ENCODE data around the gene PTPRZ1.

Gene PTPRZ1

DNA sequence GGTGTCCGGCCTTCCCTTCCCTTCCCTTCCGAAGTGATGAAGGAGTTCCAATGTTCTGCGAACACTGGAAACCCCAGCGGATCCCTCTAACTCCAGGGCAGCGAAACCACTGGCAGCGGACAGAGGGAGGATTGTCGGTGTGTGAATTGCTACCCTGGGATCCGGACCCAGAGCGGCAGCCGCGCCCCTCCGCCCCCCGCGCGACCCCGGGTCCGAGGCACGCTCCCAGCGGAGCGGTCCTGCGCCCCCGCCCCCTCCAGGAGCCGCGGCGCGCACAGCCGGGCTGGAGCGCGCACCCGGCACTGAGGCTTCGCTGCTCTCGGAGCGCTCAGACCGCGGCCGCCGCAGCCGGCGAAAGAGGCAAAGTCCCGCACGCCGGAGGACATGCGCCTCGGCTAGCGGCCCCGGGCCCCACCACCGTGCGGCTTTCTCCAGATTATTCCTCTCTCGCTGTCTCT, at the start of gene PTPRZ1:
Gene PTPRZ1 (plus strand): TSS at position 331 of the 458 bp plus-strand sequence. CDS start 339 bp downstream, outside the sequence.
- DNase-seq (ENCODE audit: low spot score): no peak

DNA sequence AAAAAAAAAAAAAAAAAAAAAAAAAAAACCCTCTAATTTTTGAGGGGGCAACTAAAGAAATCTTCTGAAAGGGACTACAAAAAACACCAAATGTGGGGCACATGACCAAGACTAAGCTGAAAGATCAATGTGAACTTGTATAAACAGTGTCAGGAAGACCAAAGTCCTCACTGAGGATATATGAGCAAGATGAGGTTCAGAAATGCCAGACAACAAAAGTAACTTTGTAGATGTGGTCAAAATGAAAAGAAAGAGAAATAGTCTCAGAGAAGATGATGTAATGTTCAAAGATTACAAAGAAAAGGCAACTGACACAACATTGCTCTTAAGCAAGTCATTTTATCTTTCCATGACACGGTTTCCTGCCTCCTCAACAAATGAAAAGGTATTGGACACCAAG, 48.7 kb upstream of the PTPRZ1 start:
- DNase-seq (ENCODE audit: low spot score): no peak

DNA sequence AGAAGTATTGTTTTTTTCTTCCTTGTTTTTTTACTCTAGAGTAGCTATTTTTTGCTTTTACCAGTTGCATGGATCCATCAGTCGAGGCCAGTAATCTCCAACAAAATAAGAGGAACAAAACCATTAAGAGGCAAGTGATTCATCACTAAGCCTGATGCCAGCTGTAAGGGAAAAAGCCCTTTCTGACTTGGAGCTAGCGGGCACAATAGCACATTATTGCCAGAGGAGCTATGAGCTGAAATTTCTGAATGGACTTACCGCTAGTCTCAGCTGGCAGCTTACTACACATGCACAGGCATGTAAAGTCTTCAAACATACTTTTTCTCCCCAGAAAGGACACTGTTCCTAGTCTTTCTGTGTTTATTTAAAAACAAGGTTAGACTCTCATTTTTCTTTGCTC, 41.6 kb upstream of the PTPRZ1 start:
- no peak for DNase-seq (ENCODE audit: low spot score)

DNA sequence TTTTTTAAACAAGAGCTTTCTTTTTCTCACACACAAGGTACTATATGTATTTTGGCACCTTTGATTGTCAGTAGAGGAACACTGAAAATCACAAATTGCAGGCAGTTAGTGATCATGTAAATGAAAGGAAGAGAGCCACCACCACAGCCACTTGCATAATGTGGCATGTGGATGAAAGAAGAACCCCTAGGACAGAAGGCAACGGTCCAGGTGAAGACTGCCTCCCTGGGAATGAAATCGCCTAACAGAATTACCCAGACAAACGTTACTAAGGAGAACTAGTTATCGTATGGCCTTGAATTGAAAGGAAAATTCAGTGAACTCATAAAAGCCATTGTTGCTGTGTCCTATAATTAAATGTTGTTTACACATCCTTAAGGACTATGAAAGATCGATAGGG, 41.2 kb upstream of the PTPRZ1 start:
- no peak for DNase-seq (ENCODE audit: low spot score)

DNA sequence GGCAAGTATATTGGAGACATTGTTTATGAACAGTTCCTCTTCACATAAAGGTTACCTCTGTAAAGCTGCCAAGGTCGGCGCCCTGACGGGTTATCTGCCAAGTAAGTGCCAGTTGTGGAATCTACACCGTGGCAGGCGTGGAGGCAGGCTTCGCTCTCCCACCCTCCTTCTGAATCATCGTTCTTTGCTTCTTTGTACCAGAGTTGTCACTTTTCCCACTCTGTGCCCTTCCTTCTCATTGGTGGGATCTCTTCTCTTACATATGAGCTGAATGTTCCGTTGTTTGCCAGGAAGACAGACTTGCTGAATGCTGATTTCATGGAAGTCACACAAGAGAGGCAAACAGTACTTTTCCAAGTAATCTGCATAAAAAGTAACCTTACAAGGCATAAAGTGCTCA, 40.6 kb upstream of the PTPRZ1 start:
- DNase-seq (ENCODE audit: low spot score): no peak

DNA sequence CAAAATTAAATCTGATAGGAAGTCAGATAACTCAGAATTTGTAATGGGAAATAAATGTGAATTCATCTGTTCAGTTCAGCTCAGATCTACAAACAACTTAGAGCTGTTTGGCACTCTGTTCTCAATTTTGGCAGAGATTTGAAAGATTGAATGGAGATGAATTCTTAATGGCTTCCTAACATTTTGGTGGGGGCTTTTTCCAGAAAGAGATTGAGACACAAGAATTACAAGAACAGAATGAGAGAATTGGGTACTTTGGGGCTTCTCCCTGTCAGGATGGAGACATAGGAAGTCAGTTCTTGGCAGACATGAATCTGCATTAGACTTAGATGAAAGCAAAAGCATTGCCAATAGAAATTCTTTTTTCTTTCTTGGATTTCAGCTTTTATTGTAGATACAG, 39.0 kb upstream of the PTPRZ1 start:
- DNase-seq (ENCODE audit: low spot score): no peak

DNA sequence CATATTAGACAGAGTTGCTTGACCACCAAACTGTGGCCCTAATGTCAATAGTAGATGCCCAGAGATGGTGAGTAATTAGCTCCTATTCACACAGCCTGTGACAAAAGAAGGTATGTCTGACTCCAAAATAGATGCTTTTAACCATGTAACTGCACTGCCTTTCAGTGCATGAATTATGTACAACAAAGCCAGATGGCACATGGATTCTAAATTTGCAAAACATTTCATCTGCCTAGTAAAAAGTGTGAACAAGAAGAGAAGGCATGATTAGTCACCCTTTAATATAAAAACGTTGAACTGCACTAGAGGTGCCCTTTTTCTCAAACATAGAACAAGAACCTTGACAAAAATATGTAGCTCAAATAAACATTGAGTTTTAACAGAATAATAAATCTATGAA, 35.5 kb upstream of the PTPRZ1 start:
- DNase-seq (ENCODE audit: low spot score): no peak

DNA sequence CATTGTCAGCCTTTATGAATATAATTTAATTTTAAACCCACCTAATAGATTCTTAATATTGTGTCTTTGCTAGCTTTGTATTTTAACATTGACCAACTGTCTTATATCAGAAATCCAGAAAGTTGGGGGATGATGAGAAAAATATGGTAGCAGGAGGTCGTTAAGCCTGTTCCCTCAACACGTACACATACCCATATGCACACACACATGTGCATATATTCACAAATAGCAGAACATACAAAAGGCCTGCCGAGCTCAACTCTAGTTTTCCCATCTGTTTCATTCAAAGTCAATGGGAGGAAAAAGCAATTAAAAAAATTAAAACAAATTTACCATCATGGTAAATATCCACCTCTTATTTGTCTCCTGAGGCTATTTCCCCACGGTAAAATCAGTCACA, 25.9 kb upstream of the PTPRZ1 start:
- DNase-seq (ENCODE audit: low spot score): no peak

DNA sequence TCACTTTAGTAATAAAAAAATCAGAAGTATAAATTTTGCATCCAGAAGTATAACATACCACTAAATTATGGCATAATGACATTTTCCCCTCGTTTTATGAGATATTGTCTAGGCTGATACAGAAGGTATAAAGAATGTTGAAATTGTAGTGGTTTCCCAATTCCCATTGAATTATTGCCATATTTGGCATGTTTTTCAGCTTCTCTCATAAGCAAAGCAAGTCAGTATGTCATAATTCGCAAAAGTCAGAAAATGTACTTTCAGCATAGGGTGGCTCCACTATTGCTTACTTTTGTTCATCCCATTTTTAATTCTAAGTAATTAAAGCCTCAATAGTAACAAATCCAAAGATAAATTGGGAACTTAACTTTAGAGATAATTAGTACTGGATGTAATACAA, 19.7 kb upstream of the PTPRZ1 start:
- DNase-seq (ENCODE audit: low spot score): no peak

DNA sequence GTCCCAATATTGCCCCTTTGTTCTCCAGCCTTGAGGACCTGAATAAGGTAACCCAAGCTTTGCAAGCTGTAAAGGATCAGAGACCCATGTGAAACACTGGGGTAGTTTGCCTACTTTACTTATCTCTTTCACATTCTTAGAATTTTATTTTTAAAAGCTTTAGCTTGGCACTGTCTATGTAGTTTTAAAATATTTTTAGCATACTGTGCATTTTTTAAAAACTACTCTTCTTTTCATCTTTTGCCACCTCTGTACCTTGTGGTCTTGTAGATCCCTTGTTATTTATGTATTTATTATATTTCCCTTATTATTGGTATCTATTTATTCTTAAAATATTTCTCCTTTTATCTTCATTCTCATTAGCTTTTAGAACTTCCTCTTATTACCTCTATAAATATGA, 12.0 kb upstream of the PTPRZ1 start:
- no peak for DNase-seq (ENCODE audit: low spot score)

DNA sequence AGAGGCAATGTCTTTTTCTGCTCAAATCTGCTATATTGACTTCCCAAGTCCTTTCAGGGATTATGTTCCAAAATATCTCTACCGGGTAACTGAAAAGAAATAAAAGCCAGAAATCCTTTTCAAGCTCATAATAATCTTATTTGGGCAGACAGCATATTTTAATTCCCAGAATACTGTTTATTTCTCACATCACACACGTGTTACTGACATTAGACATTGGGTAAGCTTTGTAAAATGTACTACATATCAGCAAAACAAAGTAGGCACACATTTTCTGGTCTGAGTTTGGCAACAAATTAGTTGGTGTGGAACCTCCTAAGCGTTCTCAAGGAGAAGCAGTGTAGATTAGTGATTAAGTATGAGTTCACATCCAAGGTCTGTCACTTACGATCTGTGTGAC, 10.4 kb upstream of the PTPRZ1 start:
- no peak for DNase-seq (ENCODE audit: low spot score)

DNA sequence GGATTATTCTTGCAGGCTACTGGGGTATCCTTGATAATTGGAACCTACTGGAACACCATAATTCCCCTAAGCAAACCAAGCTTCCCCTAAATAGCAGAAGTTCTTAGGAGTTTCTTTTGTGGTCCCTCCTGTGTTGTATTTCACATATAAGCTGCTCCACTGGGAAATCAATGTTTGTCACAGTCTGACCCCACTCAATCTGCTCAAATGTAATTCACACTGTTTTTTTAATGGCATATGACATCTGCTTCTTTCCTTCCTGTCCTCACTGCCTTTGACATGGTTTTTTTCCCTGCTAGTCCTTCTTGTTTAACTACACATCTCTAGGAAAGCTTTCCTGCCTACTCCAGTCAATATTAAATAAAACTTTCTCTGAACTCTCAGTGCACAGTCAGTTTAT, 1.8 kb upstream of the PTPRZ1 start:
- DNase-seq (ENCODE audit: low spot score): no peak

DNA sequence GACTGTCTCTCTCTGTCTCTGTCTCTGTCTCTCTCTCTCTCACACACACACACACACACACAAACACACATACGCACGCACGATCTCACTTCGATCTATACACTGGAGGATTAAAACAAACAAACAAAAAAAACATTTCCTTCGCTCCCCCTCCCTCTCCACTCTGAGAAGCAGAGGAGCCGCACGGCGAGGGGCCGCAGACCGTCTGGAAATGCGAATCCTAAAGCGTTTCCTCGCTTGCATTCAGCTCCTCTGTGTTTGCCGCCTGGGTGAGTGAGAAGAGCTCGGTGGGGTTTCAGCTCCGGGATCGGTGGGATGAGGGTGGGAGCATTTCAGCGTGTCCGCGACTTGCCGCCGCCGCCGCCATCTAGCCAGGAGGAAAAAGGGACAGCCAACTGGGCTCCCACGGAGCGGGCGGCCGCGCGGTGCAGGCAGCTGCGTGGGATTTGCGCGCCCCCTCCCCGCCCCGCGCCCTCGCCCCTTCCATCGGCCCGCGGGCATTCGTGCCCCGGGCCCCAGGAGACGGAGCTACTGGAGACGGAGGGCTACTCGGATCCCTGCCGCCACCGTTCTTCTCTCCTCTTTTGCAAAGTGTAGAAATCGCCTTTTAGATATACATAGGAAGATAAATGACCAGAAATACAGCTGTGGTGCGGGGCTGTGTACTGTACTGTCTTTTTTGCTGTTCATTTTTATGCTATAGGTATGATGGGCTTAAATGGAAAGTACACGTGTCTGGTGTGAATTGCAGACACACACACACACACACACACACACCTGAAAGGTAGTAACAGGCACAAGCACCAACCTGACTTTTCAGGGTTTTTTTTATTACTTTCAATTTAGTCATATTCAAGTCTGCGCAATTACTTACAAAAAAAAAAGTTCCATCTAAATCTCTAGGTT, 581 bp downstream of the PTPRZ1 start:
- no peak for DNase-seq (ENCODE audit: low spot score)

DNA sequence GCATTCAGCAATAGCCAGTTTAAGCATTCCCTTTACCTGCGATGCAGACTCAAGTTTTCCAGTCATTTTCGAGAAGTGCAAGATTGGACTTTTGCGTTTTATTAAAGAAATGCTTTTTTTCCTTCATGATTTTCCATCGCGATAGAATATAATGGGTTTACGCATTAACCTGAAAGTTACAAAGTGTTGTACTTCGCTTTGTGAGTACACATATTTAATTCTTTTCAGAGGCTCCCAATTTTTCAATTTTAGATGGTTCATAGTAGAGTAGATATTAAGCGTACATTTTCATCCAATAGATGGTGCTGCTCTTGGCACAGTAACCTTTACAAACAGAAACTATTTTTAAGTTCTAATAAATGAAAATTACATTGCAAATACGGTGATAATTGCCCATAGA, 1.3 kb downstream of the PTPRZ1 start:
- DNase-seq (ENCODE audit: low spot score): no peak

DNA sequence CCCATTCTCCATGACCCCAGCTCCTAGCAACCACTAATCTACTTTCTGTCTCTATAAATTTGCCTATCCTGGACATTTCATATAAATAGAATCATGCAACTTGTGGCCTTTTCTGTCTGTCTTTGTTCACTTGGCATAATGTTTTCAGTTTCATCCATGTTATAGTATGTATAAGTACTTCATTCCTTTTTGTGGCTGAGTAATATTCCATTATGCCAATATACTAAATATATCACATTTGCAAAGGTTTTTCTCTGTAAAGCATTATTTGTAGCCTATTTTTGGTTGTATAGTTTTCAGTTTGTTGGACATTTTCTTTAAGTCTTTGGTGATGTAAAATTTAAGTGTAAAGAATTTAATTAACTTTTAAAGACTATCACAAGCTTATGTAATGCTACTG, 2.2 kb downstream of the PTPRZ1 start:
- DNase-seq (ENCODE audit: low spot score): no peak

DNA sequence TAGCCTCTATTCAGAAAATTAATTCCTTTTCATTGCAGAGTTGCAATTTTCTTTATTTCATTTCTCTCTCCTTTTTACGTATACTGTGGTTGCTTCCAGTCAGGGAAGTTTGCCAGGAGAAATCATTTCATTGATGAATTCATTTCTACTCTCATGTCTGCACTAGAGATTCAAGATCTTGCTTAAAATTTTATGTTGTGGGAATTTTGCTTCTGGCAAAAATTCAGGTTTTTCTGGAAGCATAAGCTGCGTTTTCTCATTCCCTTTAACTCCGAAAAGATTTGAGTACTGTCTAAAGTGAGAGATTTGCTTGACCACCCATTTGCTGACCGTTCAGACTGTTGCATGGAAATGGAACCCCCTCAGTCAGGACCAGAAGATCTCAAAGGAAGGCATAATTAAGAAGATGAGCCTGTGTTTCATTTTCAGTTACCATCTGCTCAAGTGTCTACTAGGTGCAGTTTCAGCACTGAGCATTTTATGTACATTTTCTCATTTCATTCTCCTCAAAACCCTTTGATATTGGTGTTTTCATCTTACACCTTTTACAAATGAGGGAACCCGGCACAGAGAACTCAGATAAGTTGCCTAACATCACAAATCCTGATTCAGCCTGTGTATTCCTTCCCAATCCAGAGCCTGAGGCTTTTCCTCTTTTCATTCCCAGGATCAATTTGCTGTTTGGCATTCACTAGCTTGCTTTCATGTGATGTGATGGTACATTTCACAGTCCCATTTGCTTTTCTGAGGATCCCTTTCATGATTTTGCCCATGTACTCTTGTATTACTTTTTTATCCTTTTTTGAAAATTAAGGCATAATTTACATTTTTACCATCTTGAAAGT, 3.9 kb downstream of the PTPRZ1 start:
- no peak for DNase-seq (ENCODE audit: low spot score)

DNA sequence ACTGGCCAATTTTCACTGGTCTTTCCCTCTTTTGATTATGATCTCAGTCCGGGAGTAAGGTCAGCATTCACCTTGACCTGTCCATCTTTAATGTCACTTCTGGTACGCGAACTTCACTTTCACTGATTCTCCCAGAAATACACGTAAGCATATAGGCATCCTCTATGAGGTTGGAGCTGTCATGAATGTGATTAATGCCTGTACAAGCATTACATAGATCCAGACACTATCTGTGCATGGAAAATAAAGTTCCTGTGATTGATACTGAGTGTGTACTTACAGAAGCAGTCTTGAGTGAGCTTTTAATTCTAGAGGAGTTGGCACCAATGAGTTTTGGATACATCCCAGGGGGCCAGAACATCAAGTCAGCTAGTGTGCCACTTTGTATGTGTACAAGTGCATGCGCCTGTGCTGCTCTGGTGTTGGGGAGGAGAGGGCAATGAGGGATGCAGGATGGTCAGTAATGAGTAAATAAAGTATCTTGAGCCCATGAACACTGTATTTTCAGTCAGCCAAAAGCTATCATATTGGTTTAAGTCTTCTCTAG, 6.0 kb downstream of the PTPRZ1 start:
- DNase-seq (ENCODE audit: low spot score): no peak

DNA sequence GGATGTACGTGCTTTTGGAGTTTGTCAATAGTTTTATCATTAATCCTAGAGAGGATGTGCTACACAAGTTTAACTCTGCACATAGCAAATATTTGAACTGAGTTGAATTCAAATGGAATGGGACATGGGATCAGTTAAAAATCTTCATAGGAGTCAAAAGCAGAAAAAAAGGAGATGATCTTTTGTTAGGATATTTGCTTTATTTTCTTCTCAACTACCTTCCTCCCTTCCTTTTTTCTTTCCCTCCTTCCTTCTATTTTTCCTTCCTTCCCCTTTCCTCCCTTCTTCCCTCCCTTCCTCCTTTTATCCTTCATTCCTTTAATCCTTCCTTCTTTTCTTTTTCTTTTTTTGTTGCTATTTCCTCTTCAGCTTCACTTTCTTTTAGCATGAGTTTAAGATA, 6.6 kb downstream of the PTPRZ1 start:
- no peak for DNase-seq (ENCODE audit: low spot score)

DNA sequence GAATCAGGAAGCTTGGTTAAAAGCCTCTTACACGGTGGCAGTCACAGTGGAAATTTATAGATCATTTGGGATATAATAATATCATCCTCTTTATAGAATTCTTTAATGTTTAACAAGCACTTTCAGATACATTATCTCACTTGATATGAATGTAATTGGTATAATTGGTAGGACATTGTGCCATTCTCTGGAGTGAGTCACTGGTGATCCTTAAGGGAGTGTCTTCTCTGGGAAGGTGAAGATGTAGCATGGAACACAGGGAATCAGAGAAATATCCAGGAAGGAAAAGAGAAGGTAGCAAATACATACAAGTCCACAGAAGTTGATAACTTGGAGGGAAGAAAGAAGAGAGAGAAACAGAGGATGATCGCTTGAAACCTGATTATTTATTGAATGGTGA, 9.8 kb downstream of the PTPRZ1 start:
- DNase-seq (ENCODE audit: low spot score): no peak

DNA sequence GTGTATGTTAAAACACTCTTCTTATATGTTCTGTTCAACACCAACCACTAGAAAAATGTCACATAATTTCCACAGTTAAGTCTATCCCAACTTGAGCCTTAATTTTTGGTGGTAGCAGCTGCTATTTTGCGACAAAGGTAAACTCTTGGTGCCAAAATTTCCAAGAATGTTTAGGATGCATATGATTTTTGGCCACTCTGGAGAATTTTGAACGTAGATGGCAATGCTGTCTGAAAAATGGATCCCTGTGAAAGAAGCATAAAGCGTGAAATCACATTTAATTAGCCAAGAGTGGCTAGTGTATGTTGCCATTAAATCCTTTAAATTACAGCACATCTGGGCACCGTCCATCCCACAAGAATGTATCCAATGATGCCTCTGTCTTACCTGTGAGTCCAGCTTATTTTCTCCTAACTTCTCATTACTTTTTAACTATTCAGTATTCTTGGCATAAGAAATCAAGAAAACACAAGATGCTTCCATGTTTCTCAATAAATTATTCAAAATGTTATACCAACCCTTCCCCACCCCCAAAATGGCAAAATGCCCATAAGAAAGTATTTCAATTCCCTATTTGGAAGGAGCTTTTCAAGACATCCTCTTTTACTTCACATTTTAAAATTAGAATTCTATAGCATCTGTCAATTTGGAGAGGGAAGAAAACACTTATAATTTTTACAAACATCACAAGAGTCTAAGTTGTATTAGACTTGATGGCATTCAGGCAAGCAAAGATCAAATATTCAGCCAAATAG, 12.4 kb downstream of the PTPRZ1 start:
- no peak for DNase-seq (ENCODE audit: low spot score)

DNA sequence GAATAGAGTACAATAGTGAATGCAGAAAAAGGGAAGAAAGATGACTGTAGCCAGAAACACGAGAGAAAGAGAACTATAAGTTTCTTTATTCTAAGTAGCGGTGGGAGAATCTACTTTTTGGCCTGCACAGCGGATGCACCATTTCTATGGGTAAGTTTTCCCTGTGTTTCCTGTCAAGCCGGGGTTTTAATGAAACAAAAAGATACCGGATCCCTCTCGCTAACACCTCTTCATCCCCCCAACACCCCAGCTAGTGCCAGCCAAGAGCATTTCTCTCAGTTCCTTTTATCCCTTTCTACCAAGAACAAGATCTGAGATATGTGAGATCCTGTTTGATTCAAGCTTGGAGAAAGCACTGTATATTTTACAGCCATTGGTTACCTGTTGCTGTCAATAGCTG, 14.7 kb downstream of the PTPRZ1 start:
- DNase-seq (ENCODE audit: low spot score): no peak

DNA sequence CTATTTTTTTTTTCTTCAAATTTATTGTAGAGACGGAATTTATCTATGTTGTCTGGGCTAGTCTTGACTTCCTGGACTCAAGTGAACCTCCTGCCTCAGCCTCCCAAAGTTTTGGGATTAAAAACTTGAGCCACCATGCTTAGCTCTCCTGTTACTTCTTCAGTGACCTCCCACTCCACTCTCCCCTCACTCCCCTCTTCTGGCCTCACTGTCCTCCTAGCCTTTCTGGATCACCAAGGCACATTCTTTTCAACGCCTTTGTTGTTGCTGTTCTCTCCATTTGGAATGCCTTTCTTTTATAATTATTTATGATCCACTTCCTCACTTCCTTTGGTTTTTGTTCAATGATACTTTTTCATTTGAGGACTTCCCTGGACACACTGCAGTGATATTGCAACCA, 17.9 kb downstream of the PTPRZ1 start:
- DNase-seq (ENCODE audit: low spot score): no peak

Measured in germinal center (tissue), 1 donor.